Left lung (tissue), 14 donors: ENCODE results near the gene ADIRF. TPM values are rescaled to one million over a fixed set of nuclear protein-coding genes. Genes with fewer than 3 reads are reported as not detected.
A peak's percentile ranks its signal among the peaks of the same experiment; 100 is the strongest.

ENCODE experiments used
- ATAC-seq: fragments of 200-7000 bp; cut with Tn5 transposase; one replicate; pipeline ENCODE4 v1.9.1; 2020; ENCODE audit warnings: moderate library complexity
- DNase-seq, 4 donors: peaks; one replicate each; pipeline ENCODE4 v3.0.0-alpha.2; 2013 to 2020
- H3K27ac ChIP-seq, 2 donors: fragments of 200-600 bp; sonication (generic) in 1 of 2; one replicate each; pipeline versions ENCODE4 v1.5.0 to v1.8.0; 2020 to 2021
- H3K27me3 ChIP-seq, 2 donors: fragments of 200-600 bp; sonication (generic) in 1 of 2; one replicate each; pipeline versions ENCODE4 v1.5.0 to v1.8.0; 2020 to 2021
- H3K36me3 ChIP-seq, 2 donors: fragments of 200-600 bp; sonication (generic) in 1 of 2; one replicate each; pipeline versions ENCODE4 v1.5.0 to v1.8.0; 2020 to 2021
- H3K4me1 ChIP-seq, 2 donors: fragments of 200-600 bp; one replicate each; pipeline ENCODE4 v1.8.0; 2021
- H3K4me3 ChIP-seq, 2 donors: fragments of 200-600 bp; sonication (generic) in 1 of 2; one replicate each; pipeline versions ENCODE4 v1.5.0 to v1.8.0; 2020 to 2021; ENCODE audit warnings: mild to moderate bottlenecking in 1 of 2
- H3K9me3 ChIP-seq, 2 donors: fragments of 200-600 bp; sonication (generic) in 1 of 2; one replicate each; pipeline versions ENCODE4 v1.5.0 to v1.8.0; 2020 to 2021
- CTCF ChIP-seq, 2 donors: fragments of 200-600 bp; sonication (generic) in 1 of 2; IDR thresholded peaks; one replicate each; pipeline versions ENCODE4 v1.5.0 to v1.8.0; 2021; ENCODE audit warnings: antibody characterized with exemption in 2 of 2
- intact Hi-C, 2 donors: fragments of 100-400 bp; cut with DNase I; formaldehyde crosslinking; loops; one replicate each; pipeline versions ENCODE4 v1.11.2 to v1.14.2; 2022
- long read RNA-seq, 12 donors: library from polyadenylated mRNA in 2 of 12; unstranded in 2 of 12; transcript quantifications; one replicate each; pipeline ENCODE4 v2.0.0 and lab custom pipeline, GENCODE V29; 2019 to 2026
- polyA plus RNA-seq, 6 donors: library from polyadenylated mRNA; unstranded; fragments of 120-200 nt; gene quantifications; one replicate each; pipeline ENCODE4 v1.2.1, GENCODE V29; 2013; ENCODE audit not compliant: insufficient read length in 6 of 6
- total RNA-seq, 2 donors: library from RNA; stranded (reverse); fragmentation: NEBNext Ultra II Directional; extraction: Animal tissue kit (Norgen Biotek cat#: 25700); gene quantifications; one replicate each; pipeline ENCODE4 v1.2.1, GENCODE V29; 2021
- donor health status: DM: no; HTN: yes; CAD: no.
- donor health status: DM: no; HTN: no; CAD: no.

The ADIRF gene
- total RNA-seq (10 to 100 TPM; 47.9 to 94.1 TPM), polyA plus RNA-seq (10 to 100 TPM in 4 of 6 donors, 1 to 10 TPM in 2; 8.0 to 22.7 (median 13.8) TPM)
- long read RNA-seq, donor 1, transcript ADIRF-201 (3 exons, 917 nt) = major isoform, 52 of 56 reads
- long read RNA-seq, donor 1, partial matches to known transcripts = 0 of 56 reads
- long read RNA-seq, donor 1, other reads (novel, unspliced or antisense) = 0 of 56 reads
- long read RNA-seq, donor 2, transcript ADIRF-201 (3 exons, 917 nt) = major isoform, 5 of 5 reads
- long read RNA-seq, donor 2, partial matches to known transcripts = 0 of 5 reads
- long read RNA-seq, donor 2, other reads (novel, unspliced or antisense) = 0 of 5 reads
- long read RNA-seq, donor 3, transcript ADIRF-201 (3 exons, 917 nt) = major isoform, 8 of 8 reads
- long read RNA-seq, donor 3, partial matches to known transcripts = 0 of 8 reads
- long read RNA-seq, donor 3, other reads (novel, unspliced or antisense) = 0 of 8 reads
- long read RNA-seq, donor 4, transcript ADIRF-201 (3 exons, 917 nt) = major isoform, 123 of 127 reads
- long read RNA-seq, donor 4, partial matches to known transcripts = 0 of 127 reads
- long read RNA-seq, donor 4, other reads (novel, unspliced or antisense) = 1 of 127 reads
- long read RNA-seq, donor 5, transcript ADIRF-201 (3 exons, 917 nt) = major isoform, 15 of 16 reads
- long read RNA-seq, donor 5, partial matches to known transcripts = 0 of 16 reads
- long read RNA-seq, donor 5, other reads (novel, unspliced or antisense) = 0 of 16 reads
- long read RNA-seq, donor 6, partial matches to known transcripts = 36 of 41 reads
- long read RNA-seq, donor 6, other reads (novel, unspliced or antisense) = 0 of 41 reads
- long read RNA-seq, donor 7, transcript ADIRF-201 (3 exons, 917 nt) = major isoform, 5 of 5 reads
- long read RNA-seq, donor 7, partial matches to known transcripts = 0 of 5 reads
- long read RNA-seq, donor 7, other reads (novel, unspliced or antisense) = 0 of 5 reads
- long read RNA-seq, donor 8, transcript ADIRF-201 (3 exons, 917 nt) = major isoform, 9 of 16 reads
- long read RNA-seq, donor 8, partial matches to known transcripts = 5 of 16 reads
- long read RNA-seq, donor 8, other reads (novel, unspliced or antisense) = 0 of 16 reads
- long read RNA-seq, donor 9 = 0 reads
- long read RNA-seq, donor 10, transcript ADIRF-202 (2 exons, 229 nt) = minor isoform, 26 of 256 reads
- long read RNA-seq, donor 10, transcript ADIRF-201 (3 exons, 917 nt) = major isoform, 229 of 256 reads
- long read RNA-seq, donor 10, partial matches to known transcripts = 1 of 256 reads
- long read RNA-seq, donor 10, other reads (novel, unspliced or antisense) = 0 of 256 reads
- long read RNA-seq, donor 11, transcript ADIRF-201 (3 exons, 917 nt) = major isoform, 33 of 33 reads
- long read RNA-seq, donor 11, partial matches to known transcripts = 0 of 33 reads
- long read RNA-seq, donor 11, other reads (novel, unspliced or antisense) = 0 of 33 reads
- long read RNA-seq, donor 12, transcript ADIRF-201 (3 exons, 917 nt) = major isoform, 19 of 19 reads
- long read RNA-seq, donor 12, partial matches to known transcripts = 0 of 19 reads
- long read RNA-seq, donor 12, other reads (novel, unspliced or antisense) = 0 of 19 reads

DNA sequence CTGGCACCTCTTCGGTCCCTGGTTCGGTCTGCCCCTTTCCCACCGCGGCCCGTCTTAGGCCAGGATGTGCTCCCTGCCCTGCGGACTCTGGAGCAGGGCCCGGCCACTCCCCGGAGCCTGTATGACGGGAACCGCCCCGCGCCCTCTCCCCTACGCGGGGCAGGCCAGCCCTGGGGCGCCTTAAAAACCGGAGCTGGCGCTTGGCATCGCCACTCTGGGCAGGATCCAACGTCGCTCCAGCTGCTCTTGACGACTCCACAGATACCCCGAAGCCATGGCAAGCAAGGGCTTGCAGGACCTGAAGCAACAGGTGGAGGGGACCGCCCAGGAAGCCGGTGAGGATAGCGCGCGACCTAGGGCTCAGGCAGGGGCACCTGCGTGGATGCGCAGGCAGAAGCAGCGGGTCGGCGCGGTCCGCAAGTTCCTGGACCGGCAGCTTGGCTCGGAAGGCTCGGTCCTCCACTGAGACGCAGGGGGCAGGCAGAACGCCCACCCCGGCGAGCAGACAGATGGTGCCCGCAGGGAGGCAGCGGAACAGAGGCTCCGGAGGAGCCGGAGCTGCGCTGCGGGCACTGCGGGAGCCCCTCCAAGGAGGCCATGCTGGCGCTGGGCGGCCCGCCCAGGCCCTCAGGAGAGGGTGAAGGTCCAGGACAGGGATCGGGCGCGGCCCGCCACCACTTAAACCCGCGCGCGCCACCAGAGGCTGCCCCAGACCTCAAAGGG, at the start of gene ADIRF:
Gene ADIRF (plus strand): TSS at position 212 of the 723 bp plus-strand sequence. CDS start 63 bp downstream, at position 275.
- intact Hi-C loops = no loop called here
- DNase-seq = peak in 1 of 4 donors; percentile 88
- TF ChIP-seq CTCF (IDR thresholded peaks at IDR 0.05) = no peak
- ATAC-seq = peak; percentile 25
- H3K4me1 ChIP-seq = peaks cover 32 to 58% of the 10 kb centered on the region in 2 donors
- H3K4me3 ChIP-seq = peak within 1 kb of the TSS; percentile 52 to 56
- peak within 1 kb of the TSS; percentile 89 to 92 for H3K27ac ChIP-seq
- H3K36me3 ChIP-seq = no peaks in the 10 kb centered on the region
- peaks cover 0 to 49% of the 10 kb centered on the region in 2 donors for H3K27me3 ChIP-seq
- no peaks in the 10 kb centered on the region for H3K9me3 ChIP-seq

GRCh38 chr10:86922553-86922961, 45.7 kb upstream of the ADIRF start:
- peak; percentile 82 for ATAC-seq
- intact Hi-C loops = no loop called here
- H3K27me3 ChIP-seq = no peaks in the 10 kb centered on the region
- H3K36me3 ChIP-seq = peaks cover 0 to 3% of the 10 kb centered on the region in 2 donors
- no peak for TF ChIP-seq CTCF (IDR thresholded peaks at IDR 0.05)
- no peaks in the 10 kb centered on the region for H3K4me1 ChIP-seq
- no peak for DNase-seq
- no peak overlapping the region for H3K27ac ChIP-seq
- H3K9me3 ChIP-seq = no peaks in the 10 kb centered on the region
- no peak overlapping the region for H3K4me3 ChIP-seq

- intact Hi-C loops = no loop called here
- H3K27me3 ChIP-seq = no peaks in the 10 kb centered on the region
- no peak for ATAC-seq
These were observed 38.6 kb upstream of the ADIRF start for GRCh38 chr10:86929468-86930380.

More at GRCh38 chr10:86929468-86930380, 38.6 kb upstream of the ADIRF start:
- no peak for TF ChIP-seq CTCF (IDR thresholded peaks at IDR 0.05)
- H3K27ac ChIP-seq = no peak overlapping the region
- no peaks in the 10 kb centered on the region for H3K4me1 ChIP-seq
- H3K9me3 ChIP-seq = no peaks in the 10 kb centered on the region
- peaks cover 0 to 28% of the 10 kb centered on the region in 2 donors for H3K36me3 ChIP-seq
- H3K4me3 ChIP-seq = no peak overlapping the region
- no peak for DNase-seq
